Natural killer cell (primary cell): Measurements from ENCODE around the gene MARCHF10. TPM values are rescaled to one million over a fixed set of nuclear protein-coding genes. Genes with fewer than 3 reads are reported as not detected.

Experiments
- ATAC-seq, 3 donors: fragments of 150-1000 bp in 2 of 3; fragments of 200-7000 bp in 1 of 3; cut with Tn5 transposase; 1 replicate in 1 of 3; 2 replicates in 2 of 3; pipeline ENCODE4 v1.10.0; 2021; ENCODE audit warnings: mild to moderate bottlenecking in 2 of 3, moderate library complexity in 2 of 3
- DNase-seq, 2 donors: peaks; one replicate each; pipeline versions ENCODE4 v3.0.0 to v3.0.0-alpha.2; 2013 to 2021; ENCODE audit warnings: mixed read lengths in 1 of 2
- H3K27ac ChIP-seq: one replicate; pipeline ENCODE4 v1.5.1; 2013; ENCODE audit warnings: mild to moderate bottlenecking, low read length
- H3K27me3 ChIP-seq: one replicate; pipeline ENCODE4 v1.6.1; 2013; ENCODE audit warnings: low read length; ENCODE audit not compliant: control insufficient read depth, insufficient read depth
- H3K36me3 ChIP-seq: one replicate; pipeline ENCODE4 v1.6.1; 2013; ENCODE audit warnings: low read length; ENCODE audit not compliant: control insufficient read depth, insufficient read depth
- H3K4me1 ChIP-seq: one replicate; pipeline ENCODE4 v1.6.1; 2013; ENCODE audit warnings: low read length; ENCODE audit not compliant: control insufficient read depth, insufficient read depth
- H3K4me3 ChIP-seq: one replicate; pipeline ENCODE4 v1.5.1; 2013; ENCODE audit warnings: low read length
- H3K9me3 ChIP-seq: one replicate; pipeline ENCODE4 v1.6.1; 2013; ENCODE audit warnings: low read length; ENCODE audit not compliant: control insufficient read depth, insufficient read depth
- H3K27ac Mint-ChIP-seq, 2 donors: one replicate each; pipeline ENCODE4 v1.8.0; 2022; ENCODE audit warnings: mild to moderate bottlenecking in 2 of 2, mixed read lengths in 2 of 2, moderate library complexity in 1 of 2
- H3K27me3 Mint-ChIP-seq, 2 donors: one replicate each; pipeline ENCODE4 v1.8.0; 2022; ENCODE audit warnings: low read depth in 2 of 2, mixed read lengths in 2 of 2
- H3K36me3 Mint-ChIP-seq: one replicate; pipeline ENCODE4 v1.8.0; 2022; ENCODE audit warnings: mixed read lengths
- H3K4me1 Mint-ChIP-seq, 2 donors: one replicate each; pipeline ENCODE4 v1.8.0; 2022; ENCODE audit warnings: mixed read lengths in 2 of 2
- H3K4me3 Mint-ChIP-seq: one replicate; pipeline ENCODE4 v1.8.0; 2022; ENCODE audit warnings: mild to moderate bottlenecking, moderate library complexity, mixed read lengths
- H3K9me3 Mint-ChIP-seq, 2 donors: one replicate each; pipeline ENCODE4 v1.8.0; 2022; ENCODE audit warnings: mixed read lengths in 2 of 2
- CTCF ChIP-seq: fragments of 200-600 bp; IDR thresholded peaks from one replicate; pipeline ENCODE4 v1.8.0; 2022; ENCODE audit warnings: antibody characterized with exemption
- WGBS: methylation state at CpG from one replicate; pipeline ENCODE4 v1.1.7; 2013; ENCODE audit warnings: missing lambda C conversion rate; ENCODE audit not compliant: insufficient coverage; 5-methylcytosine and 5-hydroxymethylcytosine counted together
- intact Hi-C: fragments of 100-400 bp; cut with micrococcal nuclease; formaldehyde crosslinking; loops from one replicate; pipeline ENCODE4 v1.14.2; 2022
- total RNA-seq, 4 donors: library from RNA; stranded (reverse); fragments of 120-200 nt in 1 of 4; gene quantifications; one replicate each; pipeline versions ENCODE4 v1.2.3 to v1.2.4, GENCODE V29; 2013 to 2022

MARCHF10 gene
- total RNA-seq, 3 donors from 2014 or later (not counting 1 experiment from before 2014, with no cell fraction given): 0.35 to 1.2 (median 0.40) TPM

GRCh38 chr17:62765351-62765750, 42.8 kb downstream of the MARCHF10 start:
- DNase-seq (no peak), ATAC-seq (no peak)
- Mint-ChIP-seq H3K4me1 (no peaks in the 10 kb centered on the region), H3K27me3 (peaks cover 4 to 9% of the 10 kb centered on the region in 2 donors), H3K36me3 (no peaks in the 10 kb centered on the region), H3K4me3 (no peak overlapping the region), H3K9me3 (no peaks in the 10 kb centered on the region), H3K27ac (no peak overlapping the region)
- H3K27ac ChIP-seq: no peak overlapping the region
- H3K36me3 ChIP-seq: no peaks in the 10 kb centered on the region
- intact Hi-C loops: no loop called here
- H3K4me1 ChIP-seq: no peaks in the 10 kb centered on the region
- H3K9me3 ChIP-seq: no peaks in the 10 kb centered on the region
- no peak for TF ChIP-seq CTCF
- no peaks in the 10 kb centered on the region for H3K27me3 ChIP-seq
- no peak overlapping the region for H3K4me3 ChIP-seq
- WGBS: 84% methylated on average over 10 of the region's 10 CpGs

- WGBS: 96% methylated on average over 14 of the region's 15 CpGs
- Histone ChIP-seq H3K27ac (no peak overlapping the region), H3K4me3 (no peak overlapping the region), H3K36me3 (no peaks in the 10 kb centered on the region), H3K4me1 (no peaks in the 10 kb centered on the region), H3K9me3 (no peaks in the 10 kb centered on the region), H3K27me3 (no peaks in the 10 kb centered on the region)
- DNase-seq: no peak
- no peak for TF ChIP-seq CTCF
- Mint-ChIP-seq H3K27me3 (peaks cover 7 to 9% of the 10 kb centered on the region in 2 donors), H3K4me3 (no peak overlapping the region), H3K9me3 (no peaks in the 10 kb centered on the region), H3K4me1 (no peaks in the 10 kb centered on the region), H3K36me3 (no peaks in the 10 kb centered on the region), H3K27ac (no peak overlapping the region)
- intact Hi-C loops: no loop called here
- no peak for ATAC-seq
These were observed 44.1 kb downstream of the MARCHF10 start for GRCh38 chr17:62763891-62764600.

- no peak overlapping the region for H3K27ac ChIP-seq
- peaks cover 7 to 9% of the 10 kb centered on the region in 2 donors for H3K27me3 Mint-ChIP-seq
- ATAC-seq (no peak), DNase-seq (no peak)
- H3K4me1 Mint-ChIP-seq: no peaks in the 10 kb centered on the region
- no peak overlapping the region for H3K27ac Mint-ChIP-seq
- H3K4me1 ChIP-seq: no peaks in the 10 kb centered on the region
- no peaks in the 10 kb centered on the region for H3K36me3 ChIP-seq
- no peaks in the 10 kb centered on the region for H3K9me3 ChIP-seq
- no peak overlapping the region for H3K4me3 ChIP-seq
- H3K27me3 ChIP-seq: no peaks in the 10 kb centered on the region
- H3K9me3 Mint-ChIP-seq: no peaks in the 10 kb centered on the region
- no peak for TF ChIP-seq CTCF
- WGBS: 57% methylated on average over 1 of the region's 7 CpGs
- no peak overlapping the region for H3K4me3 Mint-ChIP-seq
- H3K36me3 Mint-ChIP-seq: no peaks in the 10 kb centered on the region
- intact Hi-C loops: no loop called here
These were observed 46.2 kb downstream of the MARCHF10 start for GRCh38 chr17:62761884-62762283.

- intact Hi-C loops: no loop called here
- WGBS: 96% methylated on average over 2 of the region's 2 CpGs
These were observed 47.2 kb downstream of the MARCHF10 start for GRCh38 chr17:62760945-62761267.

More at GRCh38 chr17:62760945-62761267, 47.2 kb downstream of the MARCHF10 start:
- Histone ChIP-seq H3K9me3 (no peaks in the 10 kb centered on the region), H3K27me3 (no peaks in the 10 kb centered on the region), H3K27ac (no peak overlapping the region), H3K4me3 (no peak overlapping the region), H3K4me1 (no peaks in the 10 kb centered on the region), H3K36me3 (no peaks in the 10 kb centered on the region)
- Mint-ChIP-seq H3K4me3 (no peak overlapping the region), H3K36me3 (no peaks in the 10 kb centered on the region), H3K4me1 (no peaks in the 10 kb centered on the region), H3K27me3 (peaks cover 7 to 9% of the 10 kb centered on the region in 2 donors), H3K27ac (no peak overlapping the region), H3K9me3 (no peaks in the 10 kb centered on the region)
- TF ChIP-seq CTCF: no peak
- no peak for DNase-seq
- no peak for ATAC-seq
